DMS53 (cell line): ENCODE measurements around the gene FXYD6.
"Not testable (repeated sequence)": the region's sequence is repeated elsewhere in the genome, so short reads cannot be mapped to it uniquely, and the experiment has no call there.

Experiments
- DNase-seq: peaks from one replicate; lab custom pipeline; 2025; lab: John Stamatoyannopoulos, UW

The FXYD6 gene

GRCh38 chr11:117870103-117870952, 6.1 kb downstream of the FXYD6 start:
- DNase-seq, result peak; percentile 55

DNA sequence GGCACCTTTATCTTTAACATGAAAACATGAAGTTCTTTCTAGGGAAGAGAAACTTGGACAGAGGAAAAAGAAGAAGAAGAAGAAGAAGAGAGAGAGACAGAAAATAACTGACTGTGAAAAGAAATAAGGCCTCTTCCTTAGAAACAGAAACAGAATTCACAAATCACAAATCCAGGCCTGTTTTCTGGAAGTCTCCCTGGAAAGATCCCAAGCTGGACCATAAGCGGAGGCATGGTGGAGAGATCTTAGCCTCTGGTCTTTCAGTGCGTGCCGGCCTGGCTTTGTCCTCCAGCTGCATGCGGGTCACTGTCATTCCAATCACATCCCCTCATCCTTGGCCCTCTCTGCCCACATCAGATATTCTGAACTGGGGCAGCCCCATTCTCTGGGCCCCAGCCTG, 6.9 kb downstream of the FXYD6 start:
- DNase-seq, result no peak

- DNase-seq, result peak; percentile 74
Measured at GRCh38 chr11:117868815-117869561, 7.5 kb downstream of the FXYD6 start.

DNA sequence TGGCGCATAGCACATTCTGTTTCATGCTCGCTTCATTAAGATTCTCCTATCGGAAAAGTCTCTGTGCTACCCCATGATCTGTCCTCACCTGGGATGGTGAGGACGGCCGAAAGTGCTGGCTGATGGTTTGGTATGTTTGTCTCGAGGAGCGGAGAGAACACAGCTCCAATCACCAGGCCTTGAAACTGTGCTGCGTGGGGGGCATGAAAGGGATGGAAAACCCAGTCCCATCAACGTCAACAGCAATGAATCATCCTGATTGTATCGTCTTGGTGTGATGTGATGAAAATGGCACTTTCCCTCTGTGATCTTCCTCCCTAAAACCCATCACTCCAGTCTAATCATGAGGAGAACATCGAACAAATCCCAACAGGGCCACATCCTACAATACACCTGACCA, 8.4 kb downstream of the FXYD6 start:
- no peak for DNase-seq

- no peak for DNase-seq
Measured at GRCh38 chr11:117866526-117866925, 9.9 kb downstream of the FXYD6 start.

- not testable (repeated sequence) for DNase-seq
Measured at GRCh38 chr11:117865546-117865945, 10.9 kb downstream of the FXYD6 start.

DNA sequence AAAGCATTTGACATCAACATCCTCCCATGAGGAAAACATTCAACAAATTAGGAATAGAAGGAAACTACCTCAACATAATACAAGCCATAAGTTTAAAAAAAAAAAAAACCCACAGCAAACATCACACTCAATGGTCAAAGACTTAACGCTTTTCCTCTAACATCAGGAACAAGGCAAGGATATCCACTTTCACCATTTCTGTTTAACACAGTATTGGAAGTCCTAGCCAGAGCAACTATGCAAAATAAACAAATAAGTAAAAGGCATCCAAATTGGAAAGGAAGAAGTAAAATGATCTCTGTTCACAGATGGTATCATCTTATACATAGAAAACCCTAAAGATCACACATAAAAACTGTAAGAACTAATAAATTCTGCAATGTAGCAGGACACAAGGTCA, 13.1 kb downstream of the FXYD6 start:
- no peak for DNase-seq

DNA sequence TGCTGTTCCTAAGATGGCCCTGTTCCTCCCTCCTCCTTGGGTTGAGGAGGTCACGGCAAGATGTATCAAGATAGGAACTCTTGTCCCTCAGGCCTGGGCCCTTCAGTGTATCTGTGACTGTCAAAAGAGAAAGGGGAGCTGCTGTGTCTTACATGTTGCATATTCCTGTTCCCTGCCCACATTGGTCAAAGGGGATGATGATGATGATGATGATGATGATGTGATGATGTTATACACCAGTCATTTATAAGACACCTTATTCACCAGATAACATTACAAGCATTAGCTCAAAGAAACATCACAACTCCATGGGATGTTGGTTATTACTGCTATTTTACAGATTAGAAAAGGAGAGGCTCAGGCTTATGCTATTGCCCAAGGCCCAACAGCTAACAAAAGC, 13.7 kb downstream of the FXYD6 start:
- no peak for DNase-seq

DNA sequence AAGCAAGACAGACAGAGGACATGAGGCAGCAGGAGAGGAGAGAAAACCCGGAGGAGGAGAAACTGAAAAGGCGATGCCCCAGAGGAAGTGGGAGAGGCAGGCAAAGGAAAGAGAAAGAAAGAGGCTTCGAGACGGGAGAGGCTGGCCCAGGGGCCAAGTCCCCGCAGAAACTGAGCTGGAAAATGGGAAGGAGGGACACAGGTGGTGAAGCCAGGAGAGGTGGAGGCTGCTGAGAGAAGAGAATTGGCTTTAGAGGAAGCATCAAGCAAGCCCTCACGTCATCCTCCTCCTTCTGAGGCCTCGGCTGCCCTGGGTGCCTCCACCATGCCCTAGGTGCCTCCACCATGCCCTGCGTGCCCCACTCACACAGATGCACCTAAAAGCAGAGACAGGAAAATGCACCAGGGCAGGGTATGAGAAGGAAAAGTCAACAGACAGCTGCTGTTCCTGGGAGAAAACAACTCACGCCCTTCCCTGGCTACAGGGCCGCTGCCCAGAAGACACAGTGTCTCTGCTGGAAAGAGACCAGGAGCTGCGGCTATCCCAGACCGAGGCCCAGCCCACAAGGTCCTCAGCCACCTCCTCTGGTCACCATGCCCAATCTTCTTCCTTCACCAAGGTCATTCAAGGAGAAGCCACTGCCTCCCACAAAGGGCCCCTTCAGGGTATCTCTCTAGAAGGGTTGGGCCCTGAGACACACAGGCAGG, 14.3 kb downstream of the FXYD6 start:
- DNase-seq, result no peak

GRCh38 chr11:117861151-117862018, 15.1 kb downstream of the FXYD6 start:
- peak; percentile 36 for DNase-seq

GRCh38 chr11:117860139-117860538, 16.3 kb downstream of the FXYD6 start:
- no peak for DNase-seq

- DNase-seq, result no peak
Measured at GRCh38 chr11:117859488-117860112, 16.9 kb downstream of the FXYD6 start.

GRCh38 chr11:117859061-117859460, 17.4 kb downstream of the FXYD6 start:
- DNase-seq, result no peak

GRCh38 chr11:117857734-117858414, 18.6 kb downstream of the FXYD6 start:
- DNase-seq, result no peak

- no peak for DNase-seq
Measured at GRCh38 chr11:117855912-117856651, 20.4 kb downstream of the FXYD6 start.

- no peak for DNase-seq
Measured at GRCh38 chr11:117855186-117855845, 21.1 kb downstream of the FXYD6 start.

DNA sequence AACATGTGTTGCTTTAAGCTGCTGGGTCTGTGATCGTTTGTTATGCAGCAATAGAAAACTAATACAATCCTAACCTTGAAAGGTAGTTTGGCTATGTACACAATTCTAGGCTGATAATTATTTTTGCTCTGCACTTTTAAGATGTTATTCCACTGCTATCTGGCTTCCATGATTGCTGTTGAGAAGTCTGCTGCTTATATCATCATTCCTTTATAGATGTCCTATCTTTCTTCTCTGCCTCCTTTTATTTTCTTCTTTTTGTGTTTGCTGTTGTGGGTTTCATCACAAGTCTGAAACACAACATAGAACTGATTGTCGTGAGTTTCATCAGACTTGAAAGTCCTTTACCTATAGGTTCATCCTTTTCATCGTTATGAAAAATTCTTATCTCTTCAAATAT, 24.1 kb downstream of the FXYD6 start:
- no peak for DNase-seq

- no peak for DNase-seq
Measured at GRCh38 chr11:117851852-117852251, 24.6 kb downstream of the FXYD6 start.

GRCh38 chr11:117851106-117851505, 25.4 kb downstream of the FXYD6 start:
- DNase-seq, result no peak
